ENCODE data around the gene STIM2. TPM values are rescaled to one million over a fixed set of nuclear protein-coding genes. Genes with fewer than 3 reads are reported as not detected.

The STIM2 gene
- total RNA-seq, 1 donor from 2014 or later = 51.0 TPM

GRCh38 chr4:27057662-27058061 is 197.0 kb downstream of the STIM2 start:
- Mint-ChIP-seq H3K36me3 (no peaks in the 10 kb centered on the region), H3K9me3 (no peaks in the 10 kb centered on the region), H3K4me3 (no peak overlapping the region), H3K27me3 (ENCODE audit: low read depth) (peaks cover 12% of the 10 kb centered on the region), H3K4me1 (peaks cover 32% of the 10 kb centered on the region), H3K27ac (no peak overlapping the region)
- DNase-seq (ENCODE audit: low spot score in 2 of 2, unreplicated experiment in 2 of 2) = no peak
- TF ChIP-seq CTCF (IDR thresholded peaks at IDR 0.05; ENCODE audit: unreplicated experiment) = no peak

- Mint-ChIP-seq H3K4me1 (peaks cover 32% of the 10 kb centered on the region), H3K27me3 (ENCODE audit: low read depth) (peaks cover 5% of the 10 kb centered on the region), H3K4me3 (no peak overlapping the region)
These were observed 198.3 kb downstream of the STIM2 start for GRCh38 chr4:27058819-27059406.

GRCh38 chr4:27059446-27059845 is 198.8 kb downstream of the STIM2 start:
- TF ChIP-seq CTCF (IDR thresholded peaks at IDR 0.05; ENCODE audit: unreplicated experiment) = no peak
- H3K4me3 Mint-ChIP-seq = no peak overlapping the region
- peaks cover 32% of the 10 kb centered on the region for H3K4me1 Mint-ChIP-seq

More at GRCh38 chr4:27058819-27059406, 198.3 kb downstream of the STIM2 start:
- Mint-ChIP-seq H3K9me3 (no peaks in the 10 kb centered on the region), H3K36me3 (no peaks in the 10 kb centered on the region), H3K27ac (no peak overlapping the region)
- no peak for TF ChIP-seq CTCF (IDR thresholded peaks at IDR 0.05; ENCODE audit: unreplicated experiment)
- no peak for DNase-seq (ENCODE audit: low spot score in 2 of 2, unreplicated experiment in 2 of 2)

GRCh38 chr4:27062256-27062655 is 201.6 kb downstream of the STIM2 start:
- Mint-ChIP-seq H3K36me3 (no peaks in the 10 kb centered on the region), H3K9me3 (no peaks in the 10 kb centered on the region), H3K27me3 (ENCODE audit: low read depth) (no peaks in the 10 kb centered on the region), H3K27ac (no peak overlapping the region), H3K4me1 (peaks cover 32% of the 10 kb centered on the region), H3K4me3 (no peak overlapping the region)
- no peak for DNase-seq (ENCODE audit: low spot score in 2 of 2, unreplicated experiment in 2 of 2)
- TF ChIP-seq CTCF (IDR thresholded peaks at IDR 0.05; ENCODE audit: unreplicated experiment) = no peak

More at GRCh38 chr4:27059446-27059845, 198.8 kb downstream of the STIM2 start:
- DNase-seq (ENCODE audit: low spot score in 2 of 2, unreplicated experiment in 2 of 2) = no peak
- Mint-ChIP-seq H3K27me3 (ENCODE audit: low read depth) (peaks cover 3% of the 10 kb centered on the region), H3K9me3 (no peaks in the 10 kb centered on the region), H3K27ac (no peak overlapping the region), H3K36me3 (no peaks in the 10 kb centered on the region)

GRCh38 chr4:27066591-27066990 is 205.9 kb downstream of the STIM2 start:
- Mint-ChIP-seq H3K4me3 (no peak overlapping the region), H3K27ac (no peak overlapping the region), H3K9me3 (no peaks in the 10 kb centered on the region), H3K36me3 (no peaks in the 10 kb centered on the region), H3K27me3 (ENCODE audit: low read depth) (no peaks in the 10 kb centered on the region), H3K4me1 (no peaks in the 10 kb centered on the region)
- TF ChIP-seq CTCF (IDR thresholded peaks at IDR 0.05; ENCODE audit: unreplicated experiment) = no peak
- DNase-seq (ENCODE audit: low spot score in 2 of 2, unreplicated experiment in 2 of 2) = no peak
